ENCODE data around the gene HHLA2. TPM values are rescaled to one million over a fixed set of nuclear protein-coding genes. Genes with fewer than 3 reads are reported as not detected.
A peak's percentile ranks its signal among the peaks of the same experiment; 100 is the strongest.

Gene HHLA2
- polyA plus RNA-seq, 3 donors, result 0.13 TPM; not detected in 2

DNA sequence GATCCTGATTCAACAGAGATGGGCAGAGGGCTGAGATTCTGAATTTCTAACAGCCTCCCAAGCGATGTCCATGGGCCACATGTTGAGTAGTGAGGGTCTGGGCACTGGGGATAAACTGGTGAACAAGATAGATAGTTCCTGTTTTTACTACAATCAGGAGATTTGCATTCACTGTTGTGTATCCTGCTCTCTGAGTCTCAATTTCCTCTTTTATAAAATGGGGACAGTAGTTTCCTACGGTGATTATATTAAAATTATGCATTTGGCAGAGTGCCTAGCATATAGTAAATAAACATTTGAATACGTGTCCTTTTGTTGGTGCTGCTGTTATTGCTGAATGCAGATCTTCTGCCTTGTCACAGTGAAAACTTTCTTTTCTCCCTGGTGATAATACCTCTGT lies 111.5 kb downstream of the HHLA2 start:
- Histone ChIP-seq H2AFZ (ENCODE audit: insufficient read depth, low read depth, low read length, poor library complexity, severe bottlenecking) (no peak overlapping the region), H3K9me3 (replicated peaks in 1 of 2; ENCODE audit: control insufficient read depth in 1 of 2, insufficient read depth in 1 of 2, low read length in 2 of 2) (no peaks in the 10 kb centered on the region), H3K4me1 (ENCODE audit: control insufficient read depth in 1 of 2, insufficient read depth in 2 of 2, low read length in 2 of 2) (peaks cover 24 to 27% of the 10 kb centered on the region in 2 donors), H3K27me3 (ENCODE audit: control insufficient read depth in 2 of 2, insufficient read depth in 2 of 2, low read length in 2 of 2) (no peaks in the 10 kb centered on the region), H3K9ac (ENCODE audit: insufficient read depth, low read length, poor library complexity, severe bottlenecking) (no peak overlapping the region), H3K79me2 (ENCODE audit: insufficient read depth, low read length) (no peaks in the 10 kb centered on the region), H3K27ac (ENCODE audit: low read depth in 1 of 2, low read length in 2 of 2) (no peak overlapping the region), H3K36me3 (replicated peaks in 1 of 2; ENCODE audit: control insufficient read depth in 1 of 2, insufficient read depth in 2 of 2, low read length in 2 of 2) (no peaks in the 10 kb centered on the region), H3K4me3 (replicated peaks in 1 of 3; ENCODE audit: low read depth in 2 of 3, low read length in 3 of 3) (no peak overlapping the region), H4K20me1 (ENCODE audit: insufficient read depth, low read length) (no peaks in the 10 kb centered on the region), H3K4me2 (replicated peaks; ENCODE audit: extremely low read depth, low read length, poor library complexity, severe bottlenecking) (no peak overlapping the region)
- intact Hi-C loops (cut with micrococcal nuclease), result loop anchor here in 1 of 2 donors (5.0 kb wide), 1 partner anchor 316 kb away; the partner anchor contains the start of gene CD47
- TF ChIP-seq, protein P1, sequence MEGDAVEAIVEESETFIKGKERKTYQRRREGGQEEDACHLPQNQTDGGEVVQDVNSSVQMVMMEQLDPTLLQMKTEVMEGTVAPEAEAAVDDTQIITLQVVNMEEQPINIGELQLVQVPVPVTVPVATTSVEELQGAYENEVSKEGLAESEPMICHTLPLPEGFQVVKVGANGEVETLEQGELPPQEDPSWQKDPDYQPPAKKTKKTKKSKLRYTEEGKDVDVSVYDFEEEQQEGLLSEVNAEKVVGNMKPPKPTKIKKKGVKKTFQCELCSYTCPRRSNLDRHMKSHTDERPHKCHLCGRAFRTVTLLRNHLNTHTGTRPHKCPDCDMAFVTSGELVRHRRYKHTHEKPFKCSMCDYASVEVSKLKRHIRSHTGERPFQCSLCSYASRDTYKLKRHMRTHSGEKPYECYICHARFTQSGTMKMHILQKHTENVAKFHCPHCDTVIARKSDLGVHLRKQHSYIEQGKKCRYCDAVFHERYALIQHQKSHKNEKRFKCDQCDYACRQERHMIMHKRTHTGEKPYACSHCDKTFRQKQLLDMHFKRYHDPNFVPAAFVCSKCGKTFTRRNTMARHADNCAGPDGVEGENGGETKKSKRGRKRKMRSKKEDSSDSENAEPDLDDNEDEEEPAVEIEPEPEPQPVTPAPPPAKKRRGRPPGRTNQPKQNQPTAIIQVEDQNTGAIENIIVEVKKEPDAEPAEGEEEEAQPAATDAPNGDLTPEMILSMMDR (IDR thresholded peaks at IDR 0.05), result no peak
- Mint-ChIP-seq H3K4me3 (no peak overlapping the region), H3K27me3 (ENCODE audit: low read depth in 3 of 3) (no peaks in the 10 kb centered on the region), H3K27ac (peak overlapping the region in 3 of 7 donors; percentile 17 to 78 (median 28)), H3K4me1 (peaks cover 30% of the 10 kb centered on the region), H3K9me3 (no peaks in the 10 kb centered on the region), H3K36me3 (no peaks in the 10 kb centered on the region)
- DNase-seq, result peak; percentile 28 to 52 (median 46)
- no CpG with 5 or more reads among the region's 3 CpGs for WGBS (ENCODE audit: insufficient coverage)

- Mint-ChIP-seq H3K27ac (no peak overlapping the region), H3K9me3 (no peaks in the 10 kb centered on the region), H3K4me1 (peaks cover 30% of the 10 kb centered on the region), H3K4me3 (no peak overlapping the region), H3K36me3 (no peaks in the 10 kb centered on the region), H3K27me3 (ENCODE audit: low read depth in 3 of 3) (no peaks in the 10 kb centered on the region)
- Histone ChIP-seq H3K9me3 (replicated peaks in 1 of 2; ENCODE audit: control insufficient read depth in 1 of 2, insufficient read depth in 1 of 2, low read length in 2 of 2) (no peaks in the 10 kb centered on the region), H3K27me3 (ENCODE audit: control insufficient read depth in 2 of 2, insufficient read depth in 2 of 2, low read length in 2 of 2) (no peaks in the 10 kb centered on the region), H4K20me1 (ENCODE audit: insufficient read depth, low read length) (no peaks in the 10 kb centered on the region), H3K4me1 (ENCODE audit: control insufficient read depth in 1 of 2, insufficient read depth in 2 of 2, low read length in 2 of 2) (peaks cover 24 to 27% of the 10 kb centered on the region in 2 donors), H3K27ac (ENCODE audit: low read depth in 1 of 2, low read length in 2 of 2) (no peak overlapping the region), H2AFZ (ENCODE audit: insufficient read depth, low read depth, low read length, poor library complexity, severe bottlenecking) (no peak overlapping the region), H3K79me2 (ENCODE audit: insufficient read depth, low read length) (no peaks in the 10 kb centered on the region), H3K4me2 (replicated peaks; ENCODE audit: extremely low read depth, low read length, poor library complexity, severe bottlenecking) (no peak overlapping the region), H3K4me3 (replicated peaks in 1 of 3; ENCODE audit: low read depth in 2 of 3, low read length in 3 of 3) (no peak overlapping the region), H3K9ac (ENCODE audit: insufficient read depth, low read length, poor library complexity, severe bottlenecking) (no peak overlapping the region), H3K36me3 (replicated peaks in 1 of 2; ENCODE audit: control insufficient read depth in 1 of 2, insufficient read depth in 2 of 2, low read length in 2 of 2) (no peaks in the 10 kb centered on the region)
- no peak for DNase-seq
- WGBS (ENCODE audit: insufficient coverage), result 96% methylated on average over 4 of the region's 7 CpGs
- TF ChIP-seq, protein P1 (IDR thresholded peaks at IDR 0.05), result no peak
- intact Hi-C loops (cut with micrococcal nuclease), result loop anchor here in 1 of 2 donors (5.0 kb wide), 1 partner anchor 317 kb away; the partner anchor contains the start of gene CD47
Observed at GRCh38 chr3:108408883-108409799, 112.8 kb downstream of the HHLA2 start.
